Globus pallidus (tissue), 1 donor: ENCODE data around the gene TMEM190.
"Not testable (repeated sequence)": the region's sequence is repeated elsewhere in the genome, so short reads cannot be mapped to it uniquely, and the experiment has no call there.

Experiments
- DNase-seq: peaks from one replicate; pipeline ENCODE4 v3.0.0-alpha.2; 2015; ENCODE audit warnings: low spot score

Gene TMEM190

GRCh38 chr19:55376241-55376933 lies at the start of gene TMEM190:
Gene TMEM190 (plus strand): TSS chr19:55376826. CDS start chr19:55376854, 28 bp downstream.
- no peak for DNase-seq

- not testable (repeated sequence) for DNase-seq
Observed at GRCh38 chr19:55328774-55329318, 47.8 kb upstream of the TMEM190 start.

GRCh38 chr19:55329791-55330190 lies 46.8 kb upstream of the TMEM190 start:
- not testable (repeated sequence) for DNase-seq

GRCh38 chr19:55333870-55334269 lies 42.8 kb upstream of the TMEM190 start:
- no peak for DNase-seq

GRCh38 chr19:55336101-55336500 lies 40.5 kb upstream of the TMEM190 start:
- no peak for DNase-seq

- DNase-seq, result peak; percentile 100
Observed at GRCh38 chr19:55339105-55339888, 37.3 kb upstream of the TMEM190 start, which contains the start of gene KMT5C. Gene KMT5C (plus strand): TSS chr19:55339876. CDS start chr19:55341937, 2,061 bp downstream.

GRCh38 chr19:55339889-55340783 lies 36.5 kb upstream of the TMEM190 start:
- DNase-seq, result no peak

- no peak for DNase-seq
Observed at GRCh38 chr19:55340784-55341147, 35.9 kb upstream of the TMEM190 start.

GRCh38 chr19:55341171-55341588 lies 35.4 kb upstream of the TMEM190 start:
- peak; percentile 57 for DNase-seq

- no peak for DNase-seq
Observed at GRCh38 chr19:55341595-55342531, 34.8 kb upstream of the TMEM190 start.

- peak; percentile 63 for DNase-seq
Observed at GRCh38 chr19:55344444-55344843, 32.2 kb upstream of the TMEM190 start.

GRCh38 chr19:55345101-55345817 lies 31.4 kb upstream of the TMEM190 start:
- DNase-seq, result no peak

GRCh38 chr19:55345818-55346724 lies 30.6 kb upstream of the TMEM190 start:
- DNase-seq, result no peak

- no peak for DNase-seq
Observed at GRCh38 chr19:55346725-55347441, 29.7 kb upstream of the TMEM190 start.

GRCh38 chr19:55347442-55348009 lies 29.1 kb upstream of the TMEM190 start:
- DNase-seq, result no peak

- no peak for DNase-seq
Observed at GRCh38 chr19:55348317-55349034, 28.1 kb upstream of the TMEM190 start.

- no peak for DNase-seq
Observed at GRCh38 chr19:55350620-55351315, 25.9 kb upstream of the TMEM190 start.
